CD4-positive, alpha-beta T cell treated with Interleukin-6 at 100 ng/mL for 8 hours (primary cell): ENCODE data around the gene GRAP2.

Source experiments
- DNase-seq: peaks from one replicate; pipeline ENCODE4 v3.0.0-alpha.2; 2020; ENCODE audit warnings: mixed read lengths, low spot score

GRAP2 gene

DNA sequence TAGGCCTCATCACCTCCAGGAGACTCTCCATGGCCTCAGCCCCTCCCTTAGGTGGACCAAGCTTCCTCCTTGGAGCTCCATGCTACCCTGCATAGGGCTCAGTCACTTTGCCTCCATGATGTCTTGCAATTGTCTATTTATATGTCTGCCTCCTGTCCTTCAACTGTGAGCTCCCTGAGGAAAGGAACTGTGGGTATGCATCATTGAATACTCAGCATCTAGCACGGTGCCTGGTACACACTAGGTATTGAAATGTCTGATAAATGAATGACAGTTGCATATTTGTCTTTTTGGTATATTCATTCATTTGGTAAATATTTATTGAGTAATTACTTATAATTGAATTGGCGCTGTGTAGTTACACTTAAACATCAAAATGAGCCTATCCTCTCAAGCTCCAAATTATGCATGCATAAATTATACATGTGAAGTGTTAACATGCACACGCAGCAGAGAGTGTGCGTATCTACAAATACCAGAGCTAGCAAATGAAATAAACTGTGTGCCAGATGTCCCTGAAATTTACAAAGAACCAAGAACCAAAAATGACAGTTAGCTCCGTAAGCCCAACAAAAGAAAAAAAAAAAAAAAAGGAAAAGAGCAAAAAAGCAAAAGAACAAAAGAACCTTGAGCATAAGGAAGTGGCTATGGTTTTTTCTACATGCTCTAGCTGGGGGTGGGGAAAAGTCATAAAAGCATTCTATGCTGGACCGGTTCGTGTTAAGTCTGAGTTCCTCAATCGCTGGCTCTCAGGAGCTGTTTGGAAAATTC, 25.2 kb downstream of the GRAP2 start:
- DNase-seq: peak; percentile 53

DNA sequence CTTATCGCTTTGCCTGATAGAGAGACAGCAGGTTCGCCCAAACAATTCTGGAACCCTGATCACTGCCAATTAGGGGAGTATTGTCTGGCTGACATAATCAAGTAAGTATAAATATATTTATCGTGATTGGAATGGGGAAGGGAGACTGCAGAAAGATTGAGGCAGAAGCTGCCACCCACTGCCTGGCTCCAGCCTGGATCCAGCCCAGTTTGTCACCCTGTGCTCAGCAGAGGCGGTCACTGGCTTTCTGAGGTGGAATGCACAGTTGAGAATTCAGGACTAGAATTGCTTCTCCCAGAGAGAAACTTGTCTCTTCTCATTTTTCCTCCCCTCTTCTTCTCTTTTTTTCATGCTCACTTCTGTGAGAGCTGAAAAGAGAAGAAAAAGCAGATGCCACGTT, 25.9 kb downstream of the GRAP2 start:
- no peak for DNase-seq

DNA sequence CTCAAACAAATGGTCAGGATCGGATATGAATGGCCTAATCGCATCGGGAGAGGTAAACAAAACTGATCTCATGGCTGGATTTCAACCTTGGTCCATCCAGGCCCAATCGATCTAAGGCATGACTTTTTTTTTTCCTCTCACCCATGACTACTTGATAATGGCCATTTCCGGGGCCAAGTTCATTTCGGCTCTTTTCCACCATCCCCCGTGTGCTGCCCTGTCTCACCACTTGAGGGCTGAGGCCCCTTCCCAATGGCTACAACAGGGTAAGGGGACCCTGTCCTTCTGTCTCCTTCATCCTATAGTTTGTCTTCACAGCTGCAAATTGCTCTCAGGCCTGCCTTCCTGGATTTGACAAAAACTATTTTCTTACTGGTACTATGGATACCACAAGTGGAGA, 26.7 kb downstream of the GRAP2 start:
- DNase-seq: no peak

DNA sequence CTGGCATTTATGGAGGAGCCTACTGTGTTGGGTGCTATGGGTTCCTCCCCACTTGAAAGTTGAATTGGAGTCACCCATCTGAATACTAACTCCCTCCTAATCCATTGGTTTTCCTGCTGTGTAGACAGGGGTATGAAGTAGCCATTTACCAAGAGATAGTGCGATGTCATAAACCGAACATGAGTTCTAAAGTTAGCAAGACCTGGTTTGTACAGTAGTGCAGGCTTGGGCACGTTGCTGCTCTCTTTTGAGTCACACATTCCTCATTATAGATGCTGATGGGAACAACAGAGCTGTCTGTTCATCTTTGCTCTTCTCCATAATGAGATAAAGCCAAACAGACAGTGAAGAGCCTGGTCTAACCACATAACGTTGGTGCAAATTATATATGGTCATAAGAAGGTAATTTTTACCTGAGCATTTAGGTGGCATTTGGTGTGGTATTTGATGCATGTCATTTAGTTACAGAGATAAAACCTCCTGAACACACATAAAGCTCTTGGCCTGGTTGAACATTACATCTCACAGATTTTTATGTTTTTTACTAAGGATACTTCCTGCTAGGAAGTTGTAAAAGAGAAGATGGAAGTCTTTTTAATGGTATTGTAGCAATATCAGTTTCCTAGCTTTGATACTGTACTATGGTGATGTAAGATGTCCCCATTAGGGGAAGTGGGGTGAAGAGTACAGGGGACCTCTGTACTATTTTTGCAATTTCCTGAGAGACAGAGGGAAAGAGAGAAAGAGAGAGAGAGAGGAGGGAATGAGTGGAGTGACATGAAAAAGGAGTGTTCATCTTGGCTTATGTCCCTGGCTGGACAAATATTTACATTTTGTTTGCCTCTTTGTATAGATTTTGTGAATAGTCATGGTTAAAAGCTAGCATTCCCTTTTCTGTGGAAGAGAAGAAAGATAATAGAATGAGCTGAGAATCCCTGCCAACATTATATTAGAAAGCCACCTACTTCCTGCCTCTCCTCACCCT, 27.9 kb downstream of the GRAP2 start:
- no peak for DNase-seq

DNA sequence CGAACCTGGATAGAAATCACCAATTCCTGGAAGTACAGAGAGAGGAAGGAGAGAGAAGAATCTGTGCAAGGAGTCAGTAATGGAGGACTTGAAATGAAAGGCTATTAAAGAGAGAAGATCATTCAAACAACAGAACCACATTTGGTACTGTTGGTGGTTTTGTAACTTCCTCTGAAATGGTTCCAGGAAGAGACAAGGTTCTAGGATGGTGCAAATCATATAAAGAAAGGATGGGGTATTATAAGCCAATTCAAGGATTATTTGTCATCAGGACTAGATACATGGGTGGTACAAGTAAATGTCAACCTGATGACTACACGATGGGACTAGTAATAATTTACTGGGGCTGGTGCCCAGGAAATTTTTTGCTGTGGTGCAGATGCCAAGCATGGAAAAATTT, 30.4 kb downstream of the GRAP2 start:
- no peak for DNase-seq

DNA sequence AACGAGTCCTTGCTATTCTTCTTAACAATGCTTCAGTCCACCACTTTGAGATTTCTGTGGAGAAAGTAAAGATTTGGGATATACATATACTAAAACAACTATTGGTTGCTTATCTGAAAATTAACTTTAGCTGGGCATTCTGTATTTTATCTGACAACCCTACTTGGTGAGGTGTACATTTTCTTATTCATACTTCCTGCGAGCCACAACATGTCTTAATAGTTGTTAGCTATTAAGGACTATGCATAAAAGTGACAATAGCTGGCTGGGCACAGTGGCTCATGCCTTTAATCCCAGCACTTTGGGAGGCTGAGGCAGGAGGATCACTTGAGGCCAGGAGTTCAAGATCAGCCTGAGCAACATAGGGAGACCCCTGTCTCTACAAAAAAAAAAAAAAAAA, 31.3 kb downstream of the GRAP2 start:
- DNase-seq: no peak

DNA sequence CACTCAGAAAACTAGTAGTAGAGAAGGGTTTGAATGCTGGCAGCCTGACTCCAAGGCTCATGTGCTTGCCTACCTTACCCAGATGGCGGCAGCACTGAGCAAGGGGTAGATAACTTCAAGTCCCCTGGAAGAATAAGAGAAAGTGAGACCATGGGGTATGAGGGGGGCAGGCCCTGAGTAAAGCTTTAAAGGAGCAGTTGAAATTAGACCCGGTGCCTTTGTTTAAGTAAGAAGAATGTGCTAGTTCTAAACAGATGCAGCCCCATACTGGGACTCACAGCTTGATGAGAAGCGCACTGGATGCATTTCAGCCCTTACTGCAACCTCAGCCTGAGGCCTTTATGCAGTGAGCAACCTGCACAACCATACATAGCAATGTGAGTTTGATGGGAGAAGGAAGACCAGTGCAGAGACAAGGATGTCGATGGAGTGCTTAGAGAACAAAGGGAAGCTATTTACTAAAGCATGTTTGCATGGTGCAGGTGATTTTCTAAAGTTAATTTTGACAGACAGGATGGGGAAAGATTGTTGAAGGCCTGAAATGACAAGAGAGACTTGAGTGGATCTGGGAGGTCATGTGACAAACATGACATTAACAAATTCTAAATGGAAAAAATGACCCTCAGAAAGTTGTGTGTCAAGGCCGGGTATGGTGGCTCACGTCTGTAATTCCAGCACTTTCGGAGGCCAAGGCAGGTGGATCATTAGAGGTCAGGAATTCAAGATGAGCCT, 32.2 kb downstream of the GRAP2 start:
- DNase-seq: peak; percentile 36

DNA sequence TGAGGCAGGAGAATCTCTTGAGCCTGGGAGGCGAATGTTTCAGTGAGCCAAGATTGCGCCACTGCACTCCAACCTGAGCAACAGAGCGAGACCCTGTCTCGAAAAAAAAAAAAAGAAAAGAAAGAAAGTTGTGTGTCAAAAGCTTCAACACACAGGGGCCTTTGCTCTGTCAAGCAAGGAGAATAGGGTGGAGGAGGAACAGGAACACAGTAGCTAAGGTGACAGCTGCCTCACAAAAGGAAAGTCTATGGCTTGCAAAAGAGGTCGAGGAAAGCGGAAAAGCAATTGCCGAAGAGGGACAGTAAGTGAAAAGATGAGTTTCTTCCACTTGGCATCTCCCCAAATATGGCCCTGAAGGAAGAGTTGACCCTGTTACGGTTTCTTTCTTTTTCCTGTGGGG, 32.9 kb downstream of the GRAP2 start:
- no peak for DNase-seq

DNA sequence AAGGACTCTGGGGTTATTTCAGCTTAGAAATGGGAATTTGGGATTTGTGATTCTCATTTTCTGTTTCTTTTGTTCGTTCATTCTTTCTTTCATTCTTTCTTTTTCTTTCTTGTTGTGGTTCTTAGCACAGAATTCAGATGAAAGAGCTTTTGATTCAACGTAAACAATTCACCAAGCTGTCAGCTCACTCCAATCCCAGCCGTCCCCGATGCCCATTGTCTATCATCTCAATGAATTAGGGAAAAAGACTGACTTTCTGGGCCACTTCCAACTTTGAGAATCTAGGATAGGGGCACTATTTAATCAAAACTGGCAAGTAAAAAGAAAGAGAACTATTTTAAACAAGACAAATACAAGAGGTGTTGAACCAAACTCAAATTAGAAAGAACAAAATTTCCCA, 34.2 kb downstream of the GRAP2 start:
- no peak for DNase-seq

DNA sequence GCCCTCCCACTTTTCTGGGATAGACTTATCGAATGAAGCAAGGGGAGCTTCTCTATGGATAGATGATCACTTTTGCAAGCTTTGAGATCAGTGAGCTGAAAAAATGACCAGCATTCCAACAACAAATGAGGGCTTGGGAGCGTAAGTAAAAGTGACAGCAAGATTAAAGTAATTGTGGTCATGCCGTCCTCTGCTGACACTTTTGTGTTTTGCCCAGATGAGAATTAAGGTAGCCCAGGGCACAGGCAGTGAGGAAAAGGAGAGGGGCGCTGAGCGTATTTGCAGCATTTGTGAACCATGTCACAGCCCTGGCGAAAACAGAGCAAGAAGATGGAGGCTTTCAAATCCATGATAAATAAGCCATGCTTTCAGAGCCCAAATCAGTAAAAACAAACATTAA, 34.7 kb downstream of the GRAP2 start:
- DNase-seq: no peak

DNA sequence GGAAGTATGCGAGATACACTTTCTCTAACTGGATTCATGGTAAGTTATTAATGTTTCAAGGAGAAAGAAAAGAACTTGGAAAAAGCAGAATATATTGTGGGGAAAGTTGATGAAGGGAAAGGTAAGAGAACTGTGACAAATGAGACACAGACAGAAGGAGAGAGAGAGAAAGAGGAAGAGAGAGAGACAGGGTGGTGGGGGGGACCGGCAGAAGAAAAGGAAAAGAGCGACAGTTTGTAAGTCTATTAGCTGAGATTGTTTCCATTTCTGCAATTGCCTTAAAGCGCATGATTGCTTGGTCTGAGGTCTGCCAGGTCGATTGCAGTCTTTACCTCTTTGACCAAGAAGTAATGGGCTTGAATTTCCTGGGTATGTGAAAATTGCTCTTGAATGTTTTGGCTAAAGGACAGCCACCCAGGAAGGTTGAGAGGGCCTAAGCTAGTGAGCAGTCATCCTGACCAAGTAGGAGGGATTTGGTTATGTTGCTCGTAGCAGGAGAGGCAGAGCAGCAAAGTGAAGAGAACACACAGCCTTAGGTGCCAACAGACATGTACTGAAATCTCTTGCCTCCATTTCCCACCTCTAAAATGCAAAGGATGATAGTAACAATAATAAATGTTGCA, 35.8 kb downstream of the GRAP2 start:
- DNase-seq: no peak

DNA sequence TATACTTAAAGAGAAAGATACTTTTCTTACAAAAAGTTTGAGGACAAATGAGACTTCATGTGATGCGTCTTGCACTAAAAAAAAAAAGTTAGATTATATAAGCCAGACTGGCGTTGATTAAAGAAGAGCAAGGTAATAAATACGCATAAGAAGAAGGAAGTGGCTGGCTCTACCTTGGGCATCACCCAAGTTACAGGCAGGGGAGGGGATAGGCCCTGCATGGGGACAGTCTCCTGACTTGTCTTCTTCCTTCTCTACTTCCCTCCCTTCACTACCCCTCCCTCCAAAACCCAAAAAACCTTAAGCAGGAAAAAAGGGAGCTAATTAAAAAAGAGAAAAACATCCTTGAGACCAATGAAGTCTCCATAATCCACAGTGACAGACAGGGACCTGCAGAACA, 37.0 kb downstream of the GRAP2 start:
- DNase-seq: peak; percentile 50

DNA sequence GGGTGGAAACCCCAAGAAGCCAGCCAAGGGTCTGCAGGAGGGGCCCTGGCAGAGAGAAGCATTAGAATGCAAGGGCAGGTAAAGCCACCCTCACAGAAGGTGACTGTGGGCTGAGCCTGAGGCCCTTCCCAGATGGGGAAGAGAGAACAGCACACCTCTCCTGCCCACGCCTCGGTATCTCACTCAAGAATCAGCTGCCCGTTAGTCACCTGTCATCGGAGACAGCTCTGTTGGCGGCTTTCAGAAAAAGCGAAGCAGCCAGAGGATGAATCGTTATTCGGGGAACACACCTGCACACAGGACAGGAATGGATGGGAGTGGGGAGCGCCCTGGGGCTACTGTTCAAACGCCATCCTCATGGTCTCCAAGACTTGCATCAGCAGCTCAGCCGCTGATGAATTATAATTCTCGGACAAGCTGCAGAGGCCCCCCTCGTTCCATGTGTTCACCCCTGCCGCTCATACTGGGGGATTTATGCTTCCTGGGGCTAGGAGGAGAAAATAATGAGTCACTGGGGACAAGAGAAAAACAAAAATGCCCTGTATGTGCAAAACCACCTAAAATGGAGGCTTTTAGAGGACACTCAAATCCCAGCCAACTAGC, 37.7 kb downstream of the GRAP2 start:
- no peak for DNase-seq

DNA sequence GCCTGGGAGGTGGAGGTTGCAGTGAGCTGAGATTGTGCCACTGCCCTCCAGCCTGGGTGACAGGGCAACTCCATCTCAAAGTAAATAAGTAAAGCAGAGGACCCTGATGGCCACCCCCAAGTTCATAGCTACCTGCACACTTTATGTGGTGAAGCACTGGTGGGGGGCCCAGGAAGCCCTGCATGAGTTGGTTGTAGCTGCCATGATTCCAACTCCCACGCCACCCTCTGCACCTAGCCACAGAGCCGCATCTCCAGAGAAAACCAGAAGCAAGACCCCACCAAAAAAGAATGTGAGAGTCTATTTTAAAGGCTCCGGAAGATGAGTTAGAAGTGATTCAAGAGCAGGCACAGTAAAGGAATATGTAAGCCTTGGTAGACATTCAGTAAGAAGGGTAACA, 38.9 kb downstream of the GRAP2 start:
- DNase-seq: no peak

DNA sequence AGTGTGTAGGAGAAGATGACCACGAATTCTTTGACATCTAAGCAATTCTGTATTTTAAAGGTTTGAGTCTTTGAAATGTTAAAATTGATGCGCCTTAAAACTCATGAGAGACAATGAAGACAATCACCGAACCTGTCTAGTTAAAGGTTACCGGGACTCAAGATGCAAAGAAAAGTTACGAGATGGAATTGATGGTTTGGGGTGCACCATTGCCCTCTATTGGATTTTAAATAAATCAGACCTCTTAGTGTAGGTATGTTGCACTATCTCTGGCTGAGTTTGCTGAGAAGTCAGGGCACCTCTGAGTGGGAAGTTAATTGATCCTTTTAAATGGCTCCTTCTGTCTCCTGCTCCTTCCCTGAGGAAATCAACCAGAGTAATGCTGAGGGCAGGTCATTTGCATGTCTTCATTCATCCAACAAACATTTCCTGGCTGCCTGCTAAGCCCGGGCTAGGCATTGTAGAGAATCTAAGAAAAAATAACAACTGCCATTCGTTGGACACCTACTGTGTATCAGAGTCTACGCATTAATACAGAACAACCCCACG, 39.9 kb downstream of the GRAP2 start:
- DNase-seq: peak; percentile 72

DNA sequence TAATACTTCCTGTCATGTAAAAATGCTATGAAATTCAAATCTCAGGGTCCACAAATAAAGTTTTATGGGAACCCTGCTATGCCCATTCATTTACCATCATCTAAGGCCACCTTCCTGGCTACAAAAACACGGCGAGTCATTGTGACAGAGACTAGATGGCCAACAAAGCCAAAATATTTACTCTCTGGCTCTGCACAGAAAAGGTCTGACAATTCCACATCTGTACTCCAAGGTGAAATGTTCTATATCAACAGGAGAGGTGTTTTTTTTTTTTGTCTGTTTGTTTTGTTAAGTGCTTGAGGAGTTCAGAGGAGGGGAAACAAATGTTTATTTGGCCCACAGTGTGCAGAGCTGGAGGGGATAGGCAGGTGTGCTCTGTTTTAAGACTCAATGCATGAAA, 40.7 kb downstream of the GRAP2 start:
- DNase-seq: no peak

DNA sequence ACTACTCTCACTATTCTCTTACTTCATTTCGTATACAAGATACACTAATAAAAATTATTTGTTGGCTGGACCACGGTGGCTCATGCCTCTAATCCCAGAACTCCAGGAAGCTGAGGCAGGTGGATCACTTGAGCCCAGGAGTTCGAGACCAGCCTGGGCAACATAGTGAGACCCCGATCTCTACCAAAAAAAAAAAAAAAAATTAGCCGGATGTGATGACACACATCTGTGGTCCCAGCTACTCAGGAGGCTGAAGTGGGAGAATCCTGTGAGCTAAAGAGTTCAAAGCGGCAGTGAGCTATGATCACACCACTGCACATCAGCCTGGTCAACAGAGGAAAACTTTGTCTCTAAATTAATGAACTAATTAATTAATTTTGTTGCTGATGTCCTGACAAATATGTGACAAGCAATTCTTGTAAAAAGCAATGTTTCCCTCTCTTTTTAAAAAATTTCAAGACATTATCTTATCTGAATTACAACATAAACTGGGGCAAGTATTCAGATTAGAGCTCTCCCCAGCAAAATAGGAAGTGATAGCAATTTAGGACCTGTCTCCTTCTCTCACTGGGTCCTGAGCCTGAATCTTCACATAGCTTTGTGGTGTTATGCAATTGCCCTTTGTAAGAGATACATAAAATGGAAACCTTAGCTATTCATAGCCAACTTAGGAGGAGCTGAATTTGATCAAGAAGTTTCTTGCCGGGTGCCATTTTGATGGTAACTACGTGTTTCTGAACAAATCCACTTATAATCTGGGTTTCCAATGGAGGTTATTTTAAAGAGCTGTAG, 41.8 kb downstream of the GRAP2 start:
- no peak for DNase-seq

DNA sequence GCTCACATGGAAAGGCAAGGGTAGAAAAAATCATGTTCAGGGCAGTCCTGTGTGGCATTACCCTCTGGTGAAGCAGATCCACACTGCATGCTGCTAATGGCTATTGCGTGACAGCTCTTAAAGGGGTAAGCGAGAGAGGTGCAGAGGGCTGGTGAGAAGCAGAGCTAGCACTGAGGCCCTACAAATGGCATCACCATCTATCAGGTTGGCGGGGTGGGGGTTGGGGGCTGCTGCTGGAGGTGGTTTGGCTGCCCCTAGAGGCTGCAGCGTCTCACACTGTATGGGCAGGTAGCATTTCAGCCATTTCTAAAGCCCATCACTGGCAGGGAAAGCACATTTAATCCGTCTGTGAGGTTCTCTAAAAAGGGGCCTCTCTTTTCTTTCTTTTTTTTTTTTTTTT, 42.5 kb downstream of the GRAP2 start:
- no peak for DNase-seq

DNA sequence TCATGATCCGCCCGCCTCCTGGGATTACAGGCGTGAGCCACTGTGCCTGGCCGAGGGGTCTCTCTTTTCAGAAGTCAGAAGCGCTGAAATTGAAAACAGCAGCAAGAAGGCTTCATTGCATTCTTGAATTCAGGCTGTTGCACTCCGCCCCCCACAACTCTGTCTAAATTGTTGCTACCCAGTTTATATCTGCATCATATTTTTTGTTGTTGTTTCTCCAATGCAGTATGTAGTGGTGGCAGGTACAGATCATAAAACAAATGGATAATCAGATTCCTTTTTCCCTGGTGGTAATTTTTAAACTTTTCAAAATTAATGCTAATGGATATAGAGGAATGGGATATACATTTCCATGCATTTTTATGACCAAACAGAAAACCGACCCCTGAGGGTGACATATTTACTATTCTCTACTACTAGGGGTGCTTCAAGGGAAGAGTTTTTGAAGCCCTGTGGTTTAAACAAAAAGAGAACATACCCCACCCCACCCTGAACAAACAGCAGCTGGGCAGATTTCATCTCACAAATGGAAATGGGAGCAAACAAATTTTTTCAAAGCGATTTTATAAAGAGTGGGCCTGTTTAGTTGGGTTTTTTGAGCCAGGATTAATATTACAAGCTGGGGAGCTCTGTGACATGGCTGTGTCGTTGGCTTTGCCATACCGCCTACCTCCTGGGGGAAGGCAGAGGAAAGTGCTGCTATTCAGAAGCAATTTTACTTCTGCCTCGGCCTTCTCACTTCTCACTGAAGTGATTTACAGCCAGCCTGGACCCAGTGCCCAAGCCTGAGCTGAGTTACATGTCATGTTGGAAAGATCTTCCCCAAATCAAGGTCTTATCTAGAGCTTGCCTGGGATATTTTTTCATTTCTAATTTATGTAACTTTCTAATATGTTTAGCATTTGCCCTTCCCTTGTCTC, 43.3 kb downstream of the GRAP2 start:
- DNase-seq: no peak

DNA sequence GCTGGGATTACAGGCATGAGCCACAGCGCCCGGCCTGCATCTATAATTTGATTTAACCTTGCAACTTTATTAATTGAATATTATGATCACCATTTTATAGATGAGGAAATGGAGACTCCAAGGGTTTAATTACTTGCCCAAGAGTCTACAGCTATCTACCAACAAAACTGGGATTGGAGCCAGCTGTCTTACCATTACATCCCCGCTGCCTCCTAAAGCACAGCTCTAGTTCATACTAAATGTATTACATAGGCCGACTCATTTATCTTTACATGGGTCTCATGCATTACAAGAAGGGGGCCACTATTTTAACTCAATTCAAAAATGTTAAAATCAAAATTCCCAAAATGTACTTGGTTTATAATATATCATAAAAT, 45.2 kb downstream of the GRAP2 start:
- no peak for DNase-seq
